GM10266 (cell line): ENCODE results near the gene PPP6R2.
"Not testable (repeated sequence)": the region's sequence is repeated elsewhere in the genome, so short reads cannot be mapped to it uniquely, and the experiment has no call there.

Experiments
- DNase-seq: peaks from one replicate; pipeline ENCODE4 v3.0.0; 2012; ENCODE audit errors: extremely low spot score
- TF ChIP-seq, protein P1 (sequence below): IDR thresholded peaks from 2 replicates; pipeline ENCODE4 v1.5.1; 2012; ENCODE audit warnings: mild to moderate bottlenecking, low read depth; ENCODE audit not compliant: control insufficient read depth, insufficient read depth; ENCODE audit errors: missing control alignments

The PPP6R2 gene

DNA sequence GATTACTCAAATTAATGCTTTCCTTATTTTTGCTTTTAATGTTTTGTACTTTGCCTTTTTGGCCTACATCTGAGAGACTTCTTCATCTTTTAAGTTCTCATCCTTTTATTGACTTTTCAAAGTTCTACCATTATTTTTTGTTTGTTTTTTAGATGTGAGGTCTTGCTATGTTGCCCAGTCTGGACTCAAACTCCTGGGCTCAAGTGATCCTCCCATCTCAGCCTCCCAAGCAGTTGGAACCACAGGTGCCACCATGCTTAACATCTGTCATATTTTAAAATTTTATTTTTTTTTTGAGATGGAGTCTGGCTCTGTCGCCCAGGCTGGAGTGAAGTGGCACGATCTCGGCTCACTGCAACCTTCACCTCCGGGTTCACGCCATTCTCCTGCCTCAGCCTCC, 57.8 kb downstream of the PPP6R2 start:
- DNase-seq: no peak
- TF ChIP-seq, protein P1, sequence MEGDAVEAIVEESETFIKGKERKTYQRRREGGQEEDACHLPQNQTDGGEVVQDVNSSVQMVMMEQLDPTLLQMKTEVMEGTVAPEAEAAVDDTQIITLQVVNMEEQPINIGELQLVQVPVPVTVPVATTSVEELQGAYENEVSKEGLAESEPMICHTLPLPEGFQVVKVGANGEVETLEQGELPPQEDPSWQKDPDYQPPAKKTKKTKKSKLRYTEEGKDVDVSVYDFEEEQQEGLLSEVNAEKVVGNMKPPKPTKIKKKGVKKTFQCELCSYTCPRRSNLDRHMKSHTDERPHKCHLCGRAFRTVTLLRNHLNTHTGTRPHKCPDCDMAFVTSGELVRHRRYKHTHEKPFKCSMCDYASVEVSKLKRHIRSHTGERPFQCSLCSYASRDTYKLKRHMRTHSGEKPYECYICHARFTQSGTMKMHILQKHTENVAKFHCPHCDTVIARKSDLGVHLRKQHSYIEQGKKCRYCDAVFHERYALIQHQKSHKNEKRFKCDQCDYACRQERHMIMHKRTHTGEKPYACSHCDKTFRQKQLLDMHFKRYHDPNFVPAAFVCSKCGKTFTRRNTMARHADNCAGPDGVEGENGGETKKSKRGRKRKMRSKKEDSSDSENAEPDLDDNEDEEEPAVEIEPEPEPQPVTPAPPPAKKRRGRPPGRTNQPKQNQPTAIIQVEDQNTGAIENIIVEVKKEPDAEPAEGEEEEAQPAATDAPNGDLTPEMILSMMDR: no peak

DNA sequence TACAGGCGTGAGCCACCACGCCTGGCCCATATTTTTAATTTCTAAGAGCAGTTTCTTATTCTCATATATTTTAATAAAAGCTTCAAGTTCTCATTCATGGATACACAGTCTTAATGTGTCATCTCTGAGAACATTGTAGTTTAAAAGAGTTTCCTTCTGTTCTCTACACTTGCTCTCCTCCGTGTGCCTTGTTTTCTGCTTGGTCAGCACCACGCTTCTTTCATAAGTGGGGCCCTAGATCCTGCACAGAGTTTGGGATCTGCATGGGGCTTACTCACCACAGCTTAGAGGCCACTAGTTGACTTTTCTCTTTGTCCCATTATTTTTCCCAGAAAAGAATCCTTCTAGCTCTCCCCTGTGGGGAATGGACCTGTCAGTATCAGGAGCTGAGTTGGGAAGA, 58.8 kb downstream of the PPP6R2 start:
- TF ChIP-seq, protein P1: no peak
- DNase-seq: no peak

GRCh38 chr22:50403701-50404101, 60.6 kb downstream of the PPP6R2 start:
- TF ChIP-seq, protein P1: no peak

DNA sequence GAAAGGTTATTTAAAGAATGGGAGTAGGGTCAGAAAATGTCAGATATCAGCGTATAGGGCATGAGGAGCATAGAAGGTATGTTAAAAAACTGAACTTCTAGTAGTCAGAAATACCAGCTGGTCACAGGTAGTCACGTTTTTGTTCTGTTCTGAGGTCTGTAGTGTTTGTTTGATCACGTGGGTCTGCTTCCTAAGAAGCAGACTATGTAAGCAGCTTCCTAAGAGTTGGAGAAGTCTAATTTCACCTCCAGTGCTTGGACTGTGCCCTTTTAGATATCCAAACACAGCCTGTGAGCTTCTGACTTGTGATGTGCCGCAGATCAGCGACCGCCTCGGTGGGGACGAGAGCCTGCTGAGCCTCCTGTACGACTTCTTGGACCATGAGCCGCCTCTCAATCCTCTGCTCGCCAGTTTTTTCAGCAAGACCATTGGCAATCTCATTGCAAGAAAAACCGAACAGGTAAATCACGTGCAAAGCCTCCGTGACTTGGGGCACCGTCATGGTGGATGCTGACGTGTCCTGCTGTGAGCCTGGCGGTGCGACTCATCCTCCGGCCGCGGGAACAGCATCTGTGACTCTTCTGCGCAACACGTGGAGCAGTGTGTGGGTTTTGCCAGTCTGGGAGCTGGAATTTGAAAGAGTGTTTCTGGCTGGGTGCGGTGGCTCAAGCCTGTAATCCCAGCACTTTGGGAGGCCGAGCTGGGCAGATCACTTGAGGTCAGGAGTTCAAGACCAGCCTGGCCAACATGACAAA, 63.5 kb downstream of the PPP6R2 start:
- DNase-seq: no peak
- TF ChIP-seq, protein P1: no peak

More at GRCh38 chr22:50403701-50404101, 60.6 kb downstream of the PPP6R2 start:
- no peak for DNase-seq

- DNase-seq: no peak
- TF ChIP-seq, protein P1: no peak
These were observed 65.2 kb downstream of the PPP6R2 start for GRCh38 chr22:50408311-50408710.

DNA sequence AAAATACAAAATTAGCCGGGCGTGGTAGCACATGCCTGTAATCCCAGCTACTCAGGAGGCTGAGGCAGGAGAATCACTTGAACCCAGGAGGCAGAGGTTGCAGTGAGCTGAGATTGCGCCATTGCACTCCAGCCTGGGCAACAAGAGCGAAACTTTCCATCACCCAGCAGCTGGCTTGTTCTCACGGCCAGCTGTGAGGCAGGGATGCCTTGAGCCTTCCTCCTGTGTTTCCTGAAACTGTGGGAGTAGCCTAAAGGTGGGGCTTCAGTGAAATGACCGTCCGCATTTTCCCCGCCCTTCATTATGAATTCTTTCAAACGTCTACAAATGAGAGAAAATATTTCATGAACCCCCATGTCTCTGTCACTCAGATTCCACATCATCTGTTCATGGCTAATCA, 65.8 kb downstream of the PPP6R2 start:
- DNase-seq: not testable (repeated sequence)

GRCh38 chr22:50414476-50415248, 71.5 kb downstream of the PPP6R2 start:
- DNase-seq: no peak
- TF ChIP-seq, protein P1: no peak
